HG02938 (cell line): ENCODE results near the gene SRXN1.

Source experiments
- ATAC-seq: cut with Tn5 transposase; IDR thresholded peaks from one replicate; pipeline ENCODE4 v1.9.1; 2021; ENCODE audit warnings: mild to moderate bottlenecking, moderate library complexity; ENCODE audit not compliant: unreplicated experiment

Gene SRXN1

DNA sequence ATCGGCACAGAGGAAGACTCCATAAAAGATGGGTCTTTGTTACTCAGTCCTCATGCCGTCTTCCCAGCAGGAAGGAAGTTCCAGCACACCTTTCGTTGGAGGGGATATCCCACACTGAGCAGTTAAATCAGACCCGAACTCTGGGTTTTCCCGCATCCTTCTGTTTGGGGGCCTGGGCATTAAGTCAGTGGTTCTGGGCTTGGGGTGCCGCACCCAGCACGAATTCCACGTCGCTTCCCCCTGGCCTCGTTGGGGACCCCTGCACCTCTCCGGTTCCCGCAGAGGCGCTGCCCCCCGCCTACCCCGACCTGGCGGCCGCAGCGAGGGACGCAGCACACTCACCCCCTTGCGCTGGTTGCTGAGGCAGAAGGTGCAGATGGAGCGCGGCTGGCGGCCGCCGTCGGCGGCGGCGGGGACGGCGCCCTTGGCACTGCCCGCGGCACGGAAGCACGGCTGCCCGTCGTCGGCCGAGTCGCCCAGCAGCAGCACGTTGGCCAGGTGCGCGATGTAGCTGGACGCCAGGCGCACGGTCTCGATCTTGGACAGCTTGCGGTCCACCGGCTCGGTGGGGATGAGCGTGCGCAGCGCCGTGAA, 43.5 kb downstream of the SRXN1 start:
- ATAC-seq: no peak

DNA sequence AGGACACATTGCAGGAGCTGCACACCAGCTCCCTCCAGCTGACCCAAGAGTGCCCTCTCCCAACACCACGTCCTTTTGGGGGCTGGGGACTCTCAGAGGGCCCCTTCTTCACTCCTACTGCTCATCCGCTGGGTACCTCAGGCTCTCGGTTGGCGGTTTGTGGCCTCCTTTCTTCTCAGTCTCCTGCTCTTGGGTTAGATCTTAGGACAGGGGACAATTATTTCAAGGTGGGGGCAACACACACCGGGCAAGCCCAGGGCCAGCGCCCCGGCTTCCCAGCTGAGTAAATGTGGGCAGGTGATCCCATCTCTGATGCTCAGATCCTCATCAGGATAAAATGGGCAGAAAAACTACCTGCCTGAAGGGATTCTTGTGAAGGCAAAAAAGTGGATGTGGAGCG, 44.0 kb downstream of the SRXN1 start:
- no peak for ATAC-seq

DNA sequence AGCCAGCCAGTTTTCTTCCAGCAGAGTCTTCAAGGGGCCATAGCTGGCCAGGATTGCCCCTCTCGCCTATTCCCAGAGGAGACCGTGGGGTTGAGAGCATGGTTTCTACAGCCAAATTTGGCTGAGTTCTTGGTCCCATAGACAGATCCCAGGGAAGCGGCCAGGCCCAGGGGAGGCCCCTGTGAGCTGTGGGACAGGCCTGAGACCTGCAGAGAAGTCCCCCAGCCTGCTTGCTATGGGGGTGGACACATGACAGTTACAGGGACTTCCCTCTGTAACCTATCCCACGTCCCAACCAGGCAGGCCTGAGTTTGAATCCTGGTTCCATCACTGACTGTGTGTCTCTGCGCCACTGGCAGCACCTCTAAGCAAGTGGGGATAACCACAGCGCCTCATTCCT, 45.5 kb downstream of the SRXN1 start:
- no peak for ATAC-seq

DNA sequence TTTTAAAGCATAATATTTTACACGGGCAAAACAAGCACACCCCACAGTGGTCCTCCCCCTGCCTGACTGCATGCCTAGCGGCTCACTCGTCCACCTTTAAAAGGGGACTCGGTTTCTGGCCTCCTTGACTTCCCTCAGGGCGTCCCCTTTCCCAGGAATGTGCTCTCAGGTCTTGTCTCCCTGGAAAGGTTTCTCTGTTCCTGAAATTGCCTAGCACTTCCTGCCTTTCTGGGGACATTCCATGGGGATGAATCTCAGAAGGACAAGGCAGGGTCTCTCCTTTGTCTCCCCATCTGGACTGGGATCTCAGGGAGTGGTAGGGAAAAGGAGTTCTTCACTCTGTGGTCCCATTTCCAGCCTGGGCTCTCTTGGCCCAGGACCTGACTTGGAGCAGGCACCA, 47.8 kb downstream of the SRXN1 start:
- ATAC-seq: no peak

DNA sequence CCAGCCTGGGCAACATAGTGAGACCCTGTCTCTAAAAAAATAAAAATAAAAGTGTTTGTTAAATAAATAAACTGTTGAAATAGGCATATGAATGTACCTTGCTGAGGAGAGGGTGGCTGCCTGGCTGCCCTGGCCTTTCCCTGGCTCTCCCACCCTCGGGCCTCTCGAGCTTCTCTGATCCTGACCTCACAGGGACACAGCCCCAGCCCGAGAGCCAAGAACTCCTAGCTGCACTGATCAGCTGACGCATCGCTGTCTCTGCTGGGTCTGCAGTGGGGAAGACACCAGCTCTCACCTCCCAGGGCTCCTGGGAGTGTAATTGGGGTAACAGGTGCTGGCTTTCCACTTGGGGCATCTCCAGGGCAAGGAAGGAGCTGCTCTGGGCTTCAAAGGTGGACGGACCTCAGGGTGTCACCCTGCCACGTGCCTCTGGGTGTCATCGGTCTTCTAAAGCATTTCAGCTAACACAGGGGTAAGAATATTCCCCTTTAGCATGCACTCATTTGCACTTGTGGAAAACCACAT, 49.8 kb downstream of the SRXN1 start:
- ATAC-seq: no peak

DNA sequence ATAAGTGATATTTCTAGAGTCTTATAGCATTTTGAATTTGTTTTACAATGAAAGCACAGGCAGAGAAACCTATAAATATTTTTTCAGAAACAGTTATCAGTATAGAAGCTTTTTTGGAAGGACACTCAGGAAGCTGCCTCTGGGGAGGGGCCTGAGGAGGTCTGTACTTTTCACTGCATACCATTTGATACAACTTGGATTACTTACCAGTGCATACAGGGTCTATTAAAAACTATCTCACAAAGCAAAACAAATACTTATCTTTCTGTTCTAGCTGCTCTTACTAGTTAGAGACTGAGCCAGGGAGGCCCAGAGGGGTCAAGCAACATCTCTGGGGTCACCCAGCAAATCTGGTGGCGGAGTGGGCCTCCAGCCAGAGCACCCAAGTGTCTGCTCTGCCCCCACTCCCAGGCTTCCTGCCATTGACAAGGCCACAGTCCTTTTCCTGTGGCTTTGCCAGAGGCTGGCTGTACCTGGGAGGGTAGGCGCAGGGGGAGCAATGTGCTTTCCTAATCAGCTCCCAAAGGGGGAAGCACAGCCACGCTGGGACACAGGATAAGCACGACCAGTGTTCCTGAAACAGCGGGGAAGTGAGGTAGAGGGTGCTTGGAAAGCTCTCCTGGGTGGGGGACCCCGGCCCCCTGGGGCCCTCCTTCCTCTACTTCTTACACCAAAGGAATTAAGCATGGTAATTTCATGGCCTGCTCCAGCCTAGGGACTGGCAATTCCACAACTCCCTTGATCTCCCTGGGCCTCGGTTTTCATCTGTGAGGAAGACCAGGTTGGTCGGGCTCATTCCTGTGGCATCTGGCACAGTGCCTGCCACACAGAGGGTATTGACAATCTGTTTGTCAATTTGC, 50.7 kb downstream of the SRXN1 start:
- ATAC-seq: no peak

DNA sequence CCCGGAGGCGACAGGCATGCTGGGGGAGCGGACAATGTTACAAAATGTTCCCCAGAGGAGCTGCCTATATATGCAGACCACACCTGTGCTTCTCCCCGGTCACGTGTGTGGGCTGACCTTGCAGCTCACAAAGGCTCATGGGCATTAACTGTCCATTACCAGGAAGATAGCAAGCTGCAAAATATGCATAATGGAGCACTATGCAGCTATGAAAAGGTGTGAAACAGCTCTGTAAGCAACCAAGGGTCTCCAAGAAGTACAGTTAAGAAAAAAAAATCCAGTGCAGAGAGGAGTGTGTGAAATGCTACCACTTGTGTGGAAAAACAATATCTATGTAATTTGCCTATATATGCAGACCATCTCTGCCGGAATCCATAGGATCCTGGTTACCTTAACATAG, 52.3 kb downstream of the SRXN1 start:
- ATAC-seq: no peak

DNA sequence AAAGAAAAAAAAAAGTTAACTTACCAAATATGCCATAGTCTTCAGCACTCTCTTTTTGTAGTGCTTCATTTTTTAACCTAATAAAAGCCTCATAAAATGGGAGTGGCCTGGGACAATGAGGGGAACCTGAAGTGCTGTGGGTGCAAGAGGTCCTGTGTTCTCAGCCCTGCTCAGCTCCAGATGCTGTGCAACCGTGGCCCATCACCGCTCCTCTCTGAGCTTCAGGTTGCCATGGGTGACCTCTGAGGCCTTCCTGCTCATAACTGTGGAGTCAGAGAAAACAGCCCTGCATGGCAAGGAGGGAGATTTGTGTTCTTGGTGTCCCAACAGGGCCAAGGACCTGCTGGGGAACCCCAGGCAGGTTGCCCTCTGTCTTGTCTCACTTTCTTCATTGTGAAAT, 52.9 kb downstream of the SRXN1 start:
- no peak for ATAC-seq

DNA sequence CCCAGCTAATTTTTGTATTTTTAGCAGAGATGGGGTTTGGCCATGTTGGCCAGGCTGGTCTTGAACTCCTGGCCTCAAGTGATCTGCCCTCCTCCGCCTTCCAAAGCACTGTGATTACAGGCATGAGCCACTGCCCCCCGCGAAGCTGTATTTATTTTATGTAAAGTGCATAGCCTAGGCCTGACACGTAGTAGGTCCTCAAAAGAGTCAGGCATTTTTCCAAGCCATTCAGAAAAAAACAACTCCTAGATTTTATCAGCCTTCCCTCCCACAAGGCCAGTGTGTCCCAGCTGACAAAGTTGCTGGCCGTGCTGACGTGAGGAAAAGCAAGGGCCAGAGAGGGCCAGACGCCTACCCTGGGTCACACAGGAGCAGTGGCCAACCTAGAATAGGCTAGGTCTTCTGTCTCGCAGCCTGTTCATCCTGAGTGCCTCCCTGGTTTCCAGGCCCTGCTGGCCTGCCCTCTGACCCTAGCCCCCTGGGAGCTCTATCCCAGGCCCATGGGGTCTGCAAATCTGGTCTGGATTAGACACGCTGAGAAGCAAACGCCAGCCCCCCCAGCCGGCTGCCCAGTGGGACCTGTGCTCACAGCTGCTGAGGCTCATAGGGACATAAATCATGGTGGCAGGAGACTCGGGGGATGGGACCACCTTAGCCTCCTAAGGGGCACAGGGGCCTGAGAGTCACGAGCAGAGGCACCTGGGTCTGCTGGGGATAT, 54.7 kb downstream of the SRXN1 start:
- ATAC-seq: no peak

DNA sequence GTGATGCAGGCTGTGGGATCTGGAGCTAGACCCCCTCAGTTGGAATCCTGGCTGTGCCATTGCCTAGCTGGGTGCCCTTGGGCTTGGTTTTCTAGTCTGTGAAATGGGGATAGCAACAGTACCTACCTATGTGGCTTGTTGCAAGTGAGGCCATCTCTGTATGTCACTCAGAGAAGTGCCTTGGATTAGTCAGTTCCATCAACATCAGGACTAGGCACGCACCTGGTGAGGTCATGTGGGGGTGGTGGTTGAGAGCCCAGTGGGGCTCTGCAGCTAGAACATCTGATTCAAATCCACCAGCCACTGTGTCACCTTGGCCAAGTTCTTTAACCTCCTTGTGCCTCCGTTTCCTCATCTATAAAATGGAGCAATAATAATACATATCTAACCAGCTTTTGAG, 55.4 kb downstream of the SRXN1 start:
- ATAC-seq: no peak
